WERI-Rb-1 (cell line): ENCODE results near the gene TCF7L1.

Experiments
- DNase-seq: peaks from one replicate; pipeline ENCODE4 v3.0.0-alpha.2; 2020
- H3K27ac ChIP-seq: fragments of 250-450 bp; sonication (Bioruptor Pico); 2 replicates; pipeline ENCODE4 v1.5.1; 2020; ENCODE audit warnings: mild to moderate bottlenecking, moderate library complexity
- H3K27me3 ChIP-seq: fragments of 250-450 bp; sonication (Bioruptor Pico); 2 replicates; pipeline ENCODE4 v1.5.1; 2021; ENCODE audit warnings: mild to moderate bottlenecking, low read depth, moderate library complexity; ENCODE audit not compliant: insufficient read depth, severe bottlenecking
- H3K36me3 ChIP-seq: fragments of 250-450 bp; sonication (Bioruptor Pico); 2 replicates; pipeline ENCODE4 v1.5.1; 2020; ENCODE audit warnings: mild to moderate bottlenecking, moderate library complexity
- H3K4me3 ChIP-seq: 2 replicates; pipeline ENCODE4 v1.5.1; 2011; ENCODE audit warnings: low read depth, mild to moderate bottlenecking, control low read depth, low read length
- H3K9me3 ChIP-seq: fragments of 250-450 bp; sonication (Bioruptor Pico); 2 replicates; pipeline ENCODE4 v1.5.1; 2021; ENCODE audit warnings: mild to moderate bottlenecking, moderate library complexity; ENCODE audit not compliant: severe bottlenecking
- TF ChIP-seq, protein P1 (sequence below): IDR thresholded peaks from 2 replicates; pipeline ENCODE4 v1.5.1; 2011; ENCODE audit warnings: low read depth, mild to moderate bottlenecking, control low read depth, inconsistent platforms, low read length

The TCF7L1 gene

DNA sequence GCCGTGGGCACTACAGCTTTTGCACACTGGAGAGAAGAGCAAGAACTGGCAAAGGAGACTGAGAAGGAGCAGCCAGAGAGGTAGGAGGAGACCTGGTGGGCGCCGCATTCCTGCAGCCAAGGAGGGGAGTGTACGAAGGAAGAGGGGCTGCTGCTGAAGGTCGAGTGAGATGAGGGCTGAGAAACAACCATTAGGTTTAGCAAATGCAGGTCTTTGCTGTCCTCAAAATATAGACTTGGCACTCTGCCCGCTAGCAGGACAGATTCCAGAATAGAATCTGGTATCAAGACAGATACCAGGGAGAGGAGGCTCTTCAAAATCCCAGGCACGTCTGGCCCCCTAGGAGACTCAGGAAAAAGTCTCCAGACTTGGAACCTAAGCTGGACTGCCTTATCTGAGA is 111.6 kb downstream of the TCF7L1 start:
- H3K4me3 ChIP-seq, result no peak overlapping the region
- no peaks in the 10 kb centered on the region for H3K9me3 ChIP-seq
- H3K36me3 ChIP-seq, result no peaks in the 10 kb centered on the region
- H3K27me3 ChIP-seq, result no peaks in the 10 kb centered on the region
- DNase-seq, result no peak
- TF ChIP-seq, protein P1, sequence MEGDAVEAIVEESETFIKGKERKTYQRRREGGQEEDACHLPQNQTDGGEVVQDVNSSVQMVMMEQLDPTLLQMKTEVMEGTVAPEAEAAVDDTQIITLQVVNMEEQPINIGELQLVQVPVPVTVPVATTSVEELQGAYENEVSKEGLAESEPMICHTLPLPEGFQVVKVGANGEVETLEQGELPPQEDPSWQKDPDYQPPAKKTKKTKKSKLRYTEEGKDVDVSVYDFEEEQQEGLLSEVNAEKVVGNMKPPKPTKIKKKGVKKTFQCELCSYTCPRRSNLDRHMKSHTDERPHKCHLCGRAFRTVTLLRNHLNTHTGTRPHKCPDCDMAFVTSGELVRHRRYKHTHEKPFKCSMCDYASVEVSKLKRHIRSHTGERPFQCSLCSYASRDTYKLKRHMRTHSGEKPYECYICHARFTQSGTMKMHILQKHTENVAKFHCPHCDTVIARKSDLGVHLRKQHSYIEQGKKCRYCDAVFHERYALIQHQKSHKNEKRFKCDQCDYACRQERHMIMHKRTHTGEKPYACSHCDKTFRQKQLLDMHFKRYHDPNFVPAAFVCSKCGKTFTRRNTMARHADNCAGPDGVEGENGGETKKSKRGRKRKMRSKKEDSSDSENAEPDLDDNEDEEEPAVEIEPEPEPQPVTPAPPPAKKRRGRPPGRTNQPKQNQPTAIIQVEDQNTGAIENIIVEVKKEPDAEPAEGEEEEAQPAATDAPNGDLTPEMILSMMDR, result no peak
- no peak overlapping the region; the same call in 1 of the 2 replicates for H3K27ac ChIP-seq

DNA sequence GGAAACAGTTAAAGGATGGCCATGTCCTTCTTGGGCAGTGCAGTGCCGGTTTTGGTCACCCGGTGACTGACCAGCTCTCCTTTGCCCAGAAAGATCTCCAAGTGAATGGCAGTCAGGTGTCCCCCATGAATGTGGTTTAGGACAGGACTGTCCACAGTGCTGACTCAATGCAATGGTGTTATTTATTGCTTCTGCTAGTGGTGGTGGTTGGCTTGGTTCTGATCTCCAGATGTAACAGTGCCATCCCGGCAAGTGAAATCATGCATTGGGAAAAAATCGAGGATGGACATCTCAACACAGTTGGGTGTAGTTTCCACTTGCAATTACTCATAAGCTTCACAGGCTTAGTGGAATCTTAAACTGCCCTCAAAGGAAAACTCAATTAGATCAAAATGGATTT is 112.7 kb downstream of the TCF7L1 start:
- H3K27ac ChIP-seq, result no peak overlapping the region
- TF ChIP-seq, protein P1, result no peak

DNA sequence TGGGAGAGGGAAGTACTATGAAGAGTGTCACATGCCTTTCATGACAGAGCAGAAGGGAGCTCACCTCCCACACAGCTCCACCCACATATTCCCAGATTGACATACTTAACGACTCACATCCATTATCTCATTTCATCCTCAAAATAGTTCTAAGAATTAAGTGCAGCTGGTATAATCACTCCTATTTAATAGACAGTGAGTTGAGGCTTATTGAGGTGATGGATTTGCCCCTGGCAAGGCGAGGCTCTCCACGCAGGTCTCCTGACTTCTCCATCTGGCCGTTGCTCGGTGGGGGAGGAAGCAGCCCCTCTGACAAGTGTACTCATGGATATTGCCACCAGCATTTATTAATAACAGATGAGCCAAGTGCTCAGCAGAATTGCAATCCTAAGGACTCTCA is 113.2 kb downstream of the TCF7L1 start:
- H3K27me3 ChIP-seq, result no peaks in the 10 kb centered on the region
- peak; percentile 87 for DNase-seq

More for the DNA sequence above, 112.7 kb downstream of the TCF7L1 start:
- H3K4me3 ChIP-seq, result no peak overlapping the region
- no peaks in the 10 kb centered on the region for H3K36me3 ChIP-seq
- H3K9me3 ChIP-seq, result no peaks in the 10 kb centered on the region
- no peaks in the 10 kb centered on the region for H3K27me3 ChIP-seq
- DNase-seq, result no peak

DNA sequence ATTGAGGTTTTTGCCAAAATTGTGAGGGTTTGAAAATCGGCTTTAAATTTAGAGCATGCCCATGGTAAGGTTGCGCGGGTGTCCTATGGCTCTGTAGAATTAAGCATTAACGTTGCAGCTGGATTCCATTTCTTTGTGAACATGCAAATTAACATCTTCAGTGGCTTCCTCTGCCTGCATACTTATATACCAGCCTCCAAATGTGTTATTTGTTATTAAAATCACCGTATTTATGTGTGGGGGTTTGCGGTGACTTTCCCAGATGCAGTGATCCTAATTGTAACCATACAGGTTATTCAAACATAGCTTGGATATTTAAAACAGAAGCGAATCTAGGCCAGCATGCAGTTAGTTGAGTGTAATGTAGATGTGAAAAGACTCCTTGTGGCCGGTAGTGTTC is 114.4 kb downstream of the TCF7L1 start:
- Histone ChIP-seq H3K27ac (peak overlapping the region; percentile 70), H3K9me3 (no peaks in the 10 kb centered on the region), H3K36me3 (no peaks in the 10 kb centered on the region), H3K4me3 (no peak overlapping the region), H3K27me3 (no peaks in the 10 kb centered on the region)
- TF ChIP-seq, protein P1, result no peak
- no peak for DNase-seq

More for the DNA sequence above, 113.2 kb downstream of the TCF7L1 start:
- Histone ChIP-seq H3K9me3 (no peaks in the 10 kb centered on the region), H3K36me3 (no peaks in the 10 kb centered on the region), H3K4me3 (no peak overlapping the region), H3K27ac (peak overlapping the region; percentile 70)
- TF ChIP-seq, protein P1, result no peak

DNA sequence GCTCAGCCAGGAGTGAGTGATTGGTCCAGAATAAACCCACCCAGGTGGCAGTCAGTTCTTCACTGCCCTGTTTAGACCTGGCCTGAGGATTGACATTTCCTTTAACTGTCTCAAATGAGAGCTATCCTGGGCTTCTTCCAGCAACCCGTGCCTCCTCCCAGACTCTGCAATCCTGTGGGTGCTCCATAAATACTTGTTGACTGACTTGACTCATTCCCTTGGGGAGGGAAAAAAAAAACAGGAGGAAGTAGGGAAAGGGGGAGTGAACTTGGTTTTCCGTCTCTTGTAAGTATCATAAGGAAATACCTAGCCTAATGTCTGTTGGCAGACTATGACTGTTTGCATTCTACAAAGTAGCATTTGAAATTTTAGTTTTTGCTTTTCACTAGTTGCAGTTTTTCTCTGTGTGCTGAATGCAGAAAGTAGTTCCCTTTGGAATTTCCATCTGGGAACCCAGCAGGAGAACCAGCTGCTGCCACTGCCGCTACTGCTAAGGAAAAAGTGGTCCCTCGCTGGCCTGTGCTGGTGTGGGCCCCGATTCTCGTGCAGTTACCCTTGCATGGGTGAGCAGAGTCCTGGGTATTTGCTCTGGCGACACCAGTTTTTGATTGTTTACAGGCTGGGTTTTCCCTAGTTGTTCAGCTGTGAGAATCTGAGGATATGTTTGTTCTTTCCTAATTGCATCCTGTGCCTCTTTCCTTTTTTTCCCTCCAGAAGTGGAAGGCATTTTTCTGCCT is 115.7 kb downstream of the TCF7L1 start:
- DNase-seq, result no peak
- no peak overlapping the region for H3K4me3 ChIP-seq
- H3K27ac ChIP-seq, result peak overlapping the region; percentile 86
- no peaks in the 10 kb centered on the region for H3K27me3 ChIP-seq
- no peaks in the 10 kb centered on the region for H3K36me3 ChIP-seq
- H3K9me3 ChIP-seq, result no peaks in the 10 kb centered on the region
- TF ChIP-seq, protein P1, result no peak

DNA sequence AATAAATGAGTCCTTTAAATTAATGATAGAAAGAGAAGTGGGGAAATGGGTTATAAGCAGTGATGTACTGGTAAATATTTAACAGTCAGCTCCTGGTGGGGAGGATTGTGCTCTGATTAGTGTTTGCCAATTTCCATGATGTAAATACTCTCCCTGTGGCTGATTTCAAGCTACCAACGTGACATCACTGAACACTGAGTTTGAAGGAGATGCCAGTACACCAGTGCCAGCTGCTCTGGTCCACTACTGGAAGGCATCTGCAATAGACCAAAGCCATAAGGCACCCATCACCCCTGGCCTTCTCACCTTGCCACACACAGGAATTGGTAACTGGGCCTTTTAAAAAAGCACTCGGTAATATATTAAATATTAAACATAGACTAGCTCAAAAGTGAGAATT is 116.9 kb downstream of the TCF7L1 start:
- TF ChIP-seq, protein P1, result no peak
- H3K27ac ChIP-seq, result peak overlapping the region; percentile 86
- DNase-seq, result no peak
- H3K27me3 ChIP-seq, result no peaks in the 10 kb centered on the region
- H3K9me3 ChIP-seq, result no peaks in the 10 kb centered on the region
- no peak overlapping the region for H3K4me3 ChIP-seq
- H3K36me3 ChIP-seq, result no peaks in the 10 kb centered on the region
